ENCODE measurements around the gene ACER2. TPM values are rescaled to one million over a fixed set of nuclear protein-coding genes. Genes with fewer than 3 reads are reported as not detected.

Gene ACER2
- total and polyA plus RNA-seq, 2 of the 4 experiments (the other 2 are of a cell fraction), result 0.84 to 1.6 TPM

DNA sequence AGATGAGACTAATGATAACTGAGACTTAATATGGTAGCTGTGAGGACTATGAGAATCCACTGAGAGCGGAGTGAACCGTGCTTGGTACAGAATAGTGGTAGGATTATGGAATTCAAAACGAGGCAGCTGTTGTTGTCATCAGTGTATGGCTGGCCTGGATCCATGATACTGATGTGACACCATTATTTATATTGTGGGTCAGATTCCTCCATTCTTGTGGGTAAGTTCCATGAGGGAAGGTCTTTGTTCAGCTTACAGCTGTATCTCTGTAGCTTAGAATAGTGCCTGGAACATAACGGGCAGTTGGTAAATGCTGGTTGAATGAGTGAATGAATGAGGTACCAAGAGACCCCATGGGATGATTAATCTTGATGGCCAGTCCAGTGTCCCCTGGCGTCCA is 61.8 kb downstream of the ACER2 start:
- no peak overlapping the region for H3K27ac ChIP-seq (ENCODE audit: insufficient read depth, low read length)
- H4K20me1 ChIP-seq (ENCODE audit: insufficient read depth, low read length), result no peaks in the 10 kb centered on the region
- H3K56ac ChIP-seq (ENCODE audit: extremely low read depth, insufficient read depth, low read length), result no peak overlapping the region
- no peak overlapping the region for H4K5ac ChIP-seq (ENCODE audit: low read depth, low read length)
- no peak overlapping the region for H2BK120ac ChIP-seq (ENCODE audit: low read depth, low read length)
- H2BK20ac ChIP-seq (ENCODE audit: low read depth, low read length), result no peak overlapping the region
- BruUV-seq (replicated peaks), result no TSS peak
- H3K4me2 ChIP-seq (ENCODE audit: low read depth, low read length), result 0 out of 2 replicates have a peak overlapping the region, but pooled peaks have one; percentile 66
- no peak for TF ChIP-seq USF2 (IDR thresholded peaks at IDR 0.05; ENCODE audit: low read depth, low read length)
- no peak for TF ChIP-seq CTCF (conservative IDR thresholded peaks at IDR 0.05; ENCODE audit: low read depth, low read length)
- no peak for TF ChIP-seq MAZ (IDR thresholded peaks at IDR 0.05; ENCODE audit: borderline replicate concordance, low read depth, low read length)
- no peak for TF ChIP-seq MAFK (IDR thresholded peaks at IDR 0.05; ENCODE audit: low read depth, low read length)
- no peak for TF ChIP-seq CHD1 (IDR thresholded peaks at IDR 0.05; ENCODE audit: low read depth, low read length)
- no peak for TF ChIP-seq POLR2A (IDR thresholded peaks at IDR 0.05; ENCODE audit: low read depth, low read length)
- TF ChIP-seq MXI1 (IDR thresholded peaks at IDR 0.05; ENCODE audit: borderline replicate concordance, low read depth, low read length), result no peak
- TF ChIP-seq SMC3 (IDR thresholded peaks at IDR 0.05; ENCODE audit: low read depth, low read length), result no peak
- no peak for TF ChIP-seq RCOR1 (IDR thresholded peaks at IDR 0.05; ENCODE audit: insufficient replicate concordance, low read length)
- TF ChIP-seq, protein P1, sequence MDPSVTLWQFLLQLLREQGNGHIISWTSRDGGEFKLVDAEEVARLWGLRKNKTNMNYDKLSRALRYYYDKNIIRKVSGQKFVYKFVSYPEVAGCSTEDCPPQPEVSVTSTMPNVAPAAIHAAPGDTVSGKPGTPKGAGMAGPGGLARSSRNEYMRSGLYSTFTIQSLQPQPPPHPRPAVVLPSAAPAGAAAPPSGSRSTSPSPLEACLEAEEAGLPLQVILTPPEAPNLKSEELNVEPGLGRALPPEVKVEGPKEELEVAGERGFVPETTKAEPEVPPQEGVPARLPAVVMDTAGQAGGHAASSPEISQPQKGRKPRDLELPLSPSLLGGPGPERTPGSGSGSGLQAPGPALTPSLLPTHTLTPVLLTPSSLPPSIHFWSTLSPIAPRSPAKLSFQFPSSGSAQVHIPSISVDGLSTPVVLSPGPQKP (IDR thresholded peaks at IDR 0.05; ENCODE audit: borderline replicate concordance, low read depth, low read length), result no peak
- no peak for TF ChIP-seq BHLHE40 (IDR thresholded peaks at IDR 0.05; ENCODE audit: low read depth, low read length)
- no peak for TF ChIP-seq NFE2L2 (IDR thresholded peaks at IDR 0.05; ENCODE audit: low read depth, low read length)
- TF ChIP-seq RAD21 (IDR thresholded peaks at IDR 0.05; ENCODE audit: low read length), result no peak
- no peak for TF ChIP-seq RFX5 (IDR thresholded peaks at IDR 0.05; ENCODE audit: low read depth, low read length)
- no peak for TF ChIP-seq FOS (IDR thresholded peaks at IDR 0.05; ENCODE audit: low read depth, low read length)
- TF ChIP-seq CEBPB (IDR thresholded peaks at IDR 0.05; ENCODE audit: low read depth, low read length), result no peak
- H4K8ac ChIP-seq (ENCODE audit: low read depth in 2 of 2, low read length in 2 of 2), result no peak overlapping the region
- H3K23ac ChIP-seq (ENCODE audit: low read depth, low read length), result no peak overlapping the region
- no peaks in the 10 kb centered on the region for H3K9me3 ChIP-seq (ENCODE audit: control insufficient read depth, insufficient read depth, low read length)
- ChIA-PET CTCF (interaction anchor here (1.0 to 1.5 kb wide), 2 partner anchors 16 to 452 kb away, joined by 4 read pairs; no protein-coding TSS in a partner anchor), POLR2A (ENCODE audit: unreplicated experiment) (no interaction called here)
- H4K91ac ChIP-seq (ENCODE audit: insufficient read depth, low read depth, low read length), result no peak overlapping the region
- no peak for ATAC-seq (ENCODE audit: low read depth)
- no peaks in the 10 kb centered on the region; the same call in 1 of the 2 replicates for H3K9me1 ChIP-seq (ENCODE audit: insufficient read depth, low read length)
- no peak overlapping the region for H2AK5ac ChIP-seq (ENCODE audit: low read depth, low read length)
- no peaks in the 10 kb centered on the region for H3K79me1 ChIP-seq (ENCODE audit: low read depth in 1 of 2, low read length in 2 of 2)
- no peak overlapping the region for H3K9ac ChIP-seq (ENCODE audit: low read depth, low read length)
- H3K18ac ChIP-seq (ENCODE audit: low read depth, low read length), result no peak overlapping the region
- intact Hi-C loops (cut with micrococcal nuclease), result no loop called here
- no peak overlapping the region for H3K4me3 ChIP-seq (ENCODE audit: insufficient read depth, low read depth, low read length)
- H2AFZ ChIP-seq (replicated peaks; ENCODE audit: low read length, poor library complexity), result no peak overlapping the region
- no peak for DNase-seq
- no peak overlapping the region for H2AK9ac ChIP-seq (replicated peaks; ENCODE audit: low read depth, low read length, poor library complexity)
- H3K36me3 ChIP-seq (ENCODE audit: control insufficient read depth, insufficient read depth, low read length), result no peaks in the 10 kb centered on the region
- no peak overlapping the region for H2BK15ac ChIP-seq (ENCODE audit: low read depth, low read length)
- no peak overlapping the region for H3K4ac ChIP-seq (ENCODE audit: low read depth, low read length)
- no peaks in the 10 kb centered on the region for H3K4me1 ChIP-seq (ENCODE audit: control insufficient read depth, insufficient read depth, low read length)
- in situ Hi-C loops (cut with MboI; ENCODE audit: low sequenced_read_pairs), result no loop called here
- no peak overlapping the region for H2BK5ac ChIP-seq (ENCODE audit: low read depth, low read length, poor library complexity, severe bottlenecking)
- no peak overlapping the region for H3K14ac ChIP-seq (replicated peaks; ENCODE audit: low read depth, low read length)
- 63% methylated on average over 3 of the region's 5 CpGs; no CpG with 5 or more reads in 1 of the 2 experiments for WGBS, 2 experiments (ENCODE audit: extremely low coverage in 2 of 2, insufficient read length in 1 of 2)
- dilution Hi-C loops (cut with HindIII; ENCODE audit: low sequenced_read_pairs, unreplicated experiment), result no loop called here
- peaks cover 24% of the 10 kb centered on the region for H3K27me3 ChIP-seq (ENCODE audit: control insufficient read depth, insufficient read depth, low read length)
